GM12878 (cell line): ENCODE results near the gene COL25A1. TPM values are rescaled to one million over a fixed set of nuclear protein-coding genes. Genes with fewer than 3 reads are reported as not detected.

Experiments
- ATAC-seq: fragments of 200-7000 bp; cut with Tn5 transposase; 3 replicates; pipeline ENCODE4 v1.9.1; 2020; ENCODE audit warnings: mild to moderate bottlenecking, moderate library complexity
- BruUV-seq: library from RNA; stranded (reverse); fragments of 400-500 nt; replicated peaks from 2 replicates; lab custom pipeline; 2021; lab: Mats Ljungman, UMichigan
- CTCF ChIA-PET: fragments of 300-600 bp; sonication (Branson Sonifier 250); formaldehyde crosslinking; extraction: SDS; loops from one replicate; lab custom pipeline; 2021; ENCODE audit warnings: inconsistent platforms; lab: Yijun Ruan, JAX
- POLR2A ChIA-PET: fragments of 350-600 bp; formaldehyde crosslinking; extraction: SDS; loops from one replicate; lab custom pipeline; 2021; ENCODE audit warnings: inconsistent platforms; lab: Charles Lee
- RAD21 ChIA-PET: fragments of 300-600 bp; sonication (Branson Sonifier 250); formaldehyde crosslinking; loops from one replicate; lab custom pipeline; 2023; ENCODE audit warnings: antibody characterized with exemption; ENCODE audit not compliant: unreplicated experiment; lab: Charles Lee
- SMC1A ChIA-PET: fragments of 300-600 bp; sonication (Branson Sonifier 250); formaldehyde crosslinking; loops from one replicate; lab custom pipeline; 2023; ENCODE audit not compliant: unreplicated experiment, uncharacterized antibody; lab: Charles Lee
- DNase-seq: peaks from one replicate; pipeline ENCODE4 v3.0.0-alpha.2; 2011; ENCODE audit warnings: low read depth, low spot score
- FAIRE-seq: peaks from 3 replicates; lab custom pipeline; 2011; peaks lifted over from hg19 to GRCh38; lab: Jason Lieb, UNC
- H2AFZ ChIP-seq: 2 replicates; pipeline ENCODE4 v1.6.0; 2011; ENCODE audit warnings: low read depth, low read length, control low read depth; ENCODE audit not compliant: control insufficient read depth
- H3K27ac ChIP-seq: 2 replicates; pipeline ENCODE4 v1.5.1; 2011; ENCODE audit warnings: control low read depth; ENCODE audit not compliant: control insufficient read depth, insufficient read depth
- H3K27me3 ChIP-seq, 2 experiments: replicated peaks in 1 of 2; 2 replicates each; pipeline versions ENCODE4 v1.6.0 to v1.6.1; 2011; ENCODE audit warnings: low read length in 1 of 2; ENCODE audit not compliant: control insufficient read depth in 2 of 2, insufficient read depth in 2 of 2
- H3K36me3 ChIP-seq, 2 experiments: 2 replicates each; pipeline ENCODE4 v1.5.1; 2011; ENCODE audit warnings: low read length in 1 of 2; ENCODE audit not compliant: control insufficient read depth in 2 of 2, insufficient read depth in 2 of 2
- H3K4me1 ChIP-seq: 2 replicates; pipeline ENCODE4 v1.6.1; 2011; ENCODE audit warnings: mild to moderate bottlenecking, low read length, moderate library complexity, mixed read lengths; ENCODE audit not compliant: control insufficient read depth, insufficient read depth
- H3K4me2 ChIP-seq: 2 replicates; pipeline ENCODE4 v1.6.0; 2011; ENCODE audit warnings: control low read depth; ENCODE audit not compliant: control insufficient read depth, insufficient read depth
- H3K4me3 ChIP-seq: fragments of 200-600 bp; sonication (generic); 2 replicates; pipeline ENCODE4 v1.5.1; 2016
- H3K79me2 ChIP-seq: 2 replicates; pipeline ENCODE4 v1.6.0; 2011; ENCODE audit warnings: low read length; ENCODE audit not compliant: control insufficient read depth, insufficient read depth
- H3K9ac ChIP-seq: 2 replicates; pipeline ENCODE4 v1.8.0; 2011; ENCODE audit warnings: low read length, control low read depth, mixed read lengths; ENCODE audit not compliant: control insufficient read depth, insufficient read depth
- H3K9me3 ChIP-seq: replicated peaks from 3 replicates; pipeline ENCODE4 v1.5.1; 2011; ENCODE audit warnings: mild to moderate bottlenecking, low read length; ENCODE audit not compliant: control insufficient read depth, insufficient read depth
- H4K20me1 ChIP-seq: 2 replicates; pipeline ENCODE4 v1.6.0; 2011; ENCODE audit not compliant: control insufficient read depth, insufficient read depth
- BACH1 ChIP-seq: fragments of 450-650 bp; IDR thresholded peaks from 2 replicates; pipeline ENCODE4 v1.6.1; 2017; ENCODE audit warnings: mild to moderate bottlenecking, borderline replicate concordance
- MEF2A ChIP-seq: IDR thresholded peaks from 2 replicates; pipeline ENCODE4 v1.6.1; 2011; ENCODE audit warnings: low read depth, mild to moderate bottlenecking, low read length, moderate library complexity; ENCODE audit not compliant: insufficient read depth
- NFXL1 ChIP-seq: fragments of 450-650 bp; IDR thresholded peaks from 2 replicates; pipeline ENCODE4 v1.6.1; 2017; ENCODE audit warnings: antibody characterized with exemption, mild to moderate bottlenecking, borderline replicate concordance
- NR2F1 ChIP-seq: fragments of 450-650 bp; conservative IDR thresholded peaks from 2 replicates; pipeline ENCODE4 v1.6.1; 2017; ENCODE audit warnings: mild to moderate bottlenecking
- NRF1 ChIP-seq: conservative IDR thresholded peaks from 2 replicates; pipeline ENCODE4 v1.6.1; 2011; ENCODE audit warnings: mild to moderate bottlenecking, low read depth, low read length, improper control_type of control experiment
- PAX5 ChIP-seq: IDR thresholded peaks from 2 replicates; pipeline ENCODE4 v1.6.1; 2011; ENCODE audit warnings: low read depth, low read length, borderline replicate concordance
- in situ Hi-C: fragments of 300-500 bp; cut with MboI; formaldehyde crosslinking; loops from 9 replicates; pipeline ENCODE4 v1.14.3; 2018; ENCODE audit warnings: mixed read lengths
- intact Hi-C: fragments of 100-400 bp; cut with micrococcal nuclease; formaldehyde crosslinking; loops from one replicate; pipeline ENCODE4 v1.14.2; 2022; ENCODE audit not compliant: unreplicated experiment
- polyA plus RNA-seq, 11 experiments: library from polyadenylated mRNA; depleted of rRNA in 4 of 11; unstranded in 6 of 11; stranded (reverse) in 5 of 11; fragments of >200 nt; fragmentation: Nextera tagmentation in 4 of 11; fragmentation: Illumina TruSeq in 1 of 11; extraction: Ambion mirVana in 4 of 11; extraction: Trizol in 1 of 11; gene quantifications; 1 replicate in 1 of 11; 2 replicates in 10 of 11; pipeline versions ENCODE4 v1.2.1 to v1.2.3, GENCODE V29; 2011 to 2016; ENCODE audit warnings: inconsistent platforms in 2 of 11, missing spikeins in 2 of 11, low read depth in 1 of 11
- total RNA-seq, 4 experiments: library from RNA; depleted of rRNA in 3 of 4; stranded (reverse); fragments of >200 nt in 3 of 4; fragmentation: Illumina TruSeq in 1 of 4; extraction: Trizol in 1 of 4; gene quantifications; 2 replicates each; pipeline versions ENCODE4 v1.2.1 to v1.2.3, GENCODE V29; 2013 to 2021
- TF ChIP-seq, protein P1 (sequence below): fragments of 450-650 bp; IDR thresholded peaks from 2 replicates; pipeline ENCODE4 v1.6.1; 2018; ENCODE audit warnings: borderline replicate concordance, mild to moderate bottlenecking; ENCODE audit not compliant: partially characterized antibody
- TF ChIP-seq, protein P2 (sequence below): fragments of 450-650 bp; IDR thresholded peaks from 2 replicates; pipeline ENCODE4 v1.6.1; 2016; ENCODE audit warnings: mild to moderate bottlenecking

The COL25A1 gene
- total and polyA plus RNA-seq, 10 of the 15 experiments (the other 5 are each of a cell fraction or from before 2014, with no cell fraction given): 0.01 to 0.26 (median 0.12) TPM; not detected in 6

DNA sequence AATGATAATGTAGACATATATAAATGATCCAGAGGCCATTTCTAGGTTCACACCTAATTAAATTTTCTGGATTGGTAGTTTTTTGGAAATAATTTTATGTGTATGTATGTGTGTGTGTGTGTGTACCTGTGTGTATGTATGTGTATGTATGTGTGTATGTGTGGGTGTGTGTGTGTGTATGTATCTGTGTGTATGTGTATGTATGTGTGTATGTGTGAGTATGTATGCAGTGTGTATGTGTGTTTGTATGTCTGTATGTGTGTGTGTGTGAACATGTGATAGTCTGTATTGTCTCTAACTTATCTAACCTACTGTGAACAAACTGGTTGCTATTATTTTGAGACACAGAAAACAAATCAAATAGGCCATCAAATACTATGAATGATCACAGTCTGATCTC is 152.6 kb downstream of the COL25A1 start:
- RAD21 ChIA-PET: no interaction called here

More for the DNA sequence above, 152.6 kb downstream of the COL25A1 start:
- no peaks in the 10 kb centered on the region for H3K9me3 ChIP-seq
- ChIA-PET SMC1A (interaction anchor here (1.2 kb wide), 1 partner anchor 144 kb away, joined by 5 read pairs; no protein-coding TSS in a partner anchor), CTCF (interaction anchor here (1.2 to 1.4 kb wide), 2 partner anchors 27 to 145 kb away, joined by 3 read pairs; no protein-coding TSS in a partner anchor), POLR2A (no interaction called here)
- H3K36me3 ChIP-seq: no peaks in the 10 kb centered on the region
- no peak for TF ChIP-seq BACH1
- TF ChIP-seq NRF1: no peak
- TF ChIP-seq NFXL1: no peak
- TF ChIP-seq, protein P1, sequence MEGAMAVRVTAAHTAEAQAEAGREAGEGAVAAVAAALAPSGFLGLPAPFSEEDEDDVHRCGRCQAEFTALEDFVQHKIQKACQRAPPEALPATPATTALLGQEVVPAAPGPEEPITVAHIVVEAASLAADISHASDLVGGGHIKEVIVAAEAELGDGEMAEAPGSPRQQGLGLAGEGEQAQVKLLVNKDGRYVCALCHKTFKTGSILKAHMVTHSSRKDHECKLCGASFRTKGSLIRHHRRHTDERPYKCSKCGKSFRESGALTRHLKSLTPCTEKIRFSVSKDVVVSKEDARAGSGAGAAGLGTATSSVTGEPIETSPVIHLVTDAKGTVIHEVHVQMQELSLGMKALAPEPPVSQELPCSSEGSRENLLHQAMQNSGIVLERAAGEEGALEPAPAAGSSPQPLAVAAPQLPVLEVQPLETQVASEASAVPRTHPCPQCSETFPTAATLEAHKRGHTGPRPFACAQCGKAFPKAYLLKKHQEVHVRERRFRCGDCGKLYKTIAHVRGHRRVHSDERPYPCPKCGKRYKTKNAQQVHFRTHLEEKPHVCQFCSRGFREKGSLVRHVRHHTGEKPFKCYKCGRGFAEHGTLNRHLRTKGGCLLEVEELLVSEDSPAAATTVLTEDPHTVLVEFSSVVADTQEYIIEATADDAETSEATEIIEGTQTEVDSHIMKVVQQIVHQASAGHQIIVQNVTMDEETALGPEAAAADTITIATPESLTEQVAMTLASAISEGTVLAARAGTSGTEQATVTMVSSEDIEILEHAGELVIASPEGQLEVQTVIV: no peak
- TF ChIP-seq NR2F1: no peak
- no peak for TF ChIP-seq PAX5
- TF ChIP-seq MEF2A: no peak
- TF ChIP-seq, protein P2, sequence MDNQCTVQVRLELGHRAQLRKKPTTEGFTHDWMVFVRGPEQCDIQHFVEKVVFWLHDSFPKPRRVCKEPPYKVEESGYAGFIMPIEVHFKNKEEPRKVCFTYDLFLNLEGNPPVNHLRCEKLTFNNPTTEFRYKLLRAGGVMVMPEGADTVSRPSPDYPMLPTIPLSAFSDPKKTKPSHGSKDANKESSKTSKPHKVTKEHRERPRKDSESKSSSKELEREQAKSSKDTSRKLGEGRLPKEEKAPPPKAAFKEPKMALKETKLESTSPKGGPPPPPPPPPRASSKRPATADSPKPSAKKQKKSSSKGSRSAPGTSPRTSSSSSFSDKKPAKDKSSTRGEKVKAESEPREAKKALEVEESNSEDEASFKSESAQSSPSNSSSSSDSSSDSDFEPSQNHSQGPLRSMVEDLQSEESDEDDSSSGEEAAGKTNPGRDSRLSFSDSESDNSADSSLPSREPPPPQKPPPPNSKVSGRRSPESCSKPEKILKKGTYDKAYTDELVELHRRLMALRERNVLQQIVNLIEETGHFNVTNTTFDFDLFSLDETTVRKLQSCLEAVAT: no peak
- no peak overlapping the region for H3K27ac ChIP-seq
- FAIRE-seq (no peak), ATAC-seq (no peak), DNase-seq (no peak)
- no peak overlapping the region for H2AFZ ChIP-seq
- no peak overlapping the region for H3K4me2 ChIP-seq
- no peaks in the 10 kb centered on the region for H4K20me1 ChIP-seq
- no peaks in the 10 kb centered on the region for H3K27me3 ChIP-seq
- no peaks in the 10 kb centered on the region for H3K79me2 ChIP-seq
- H3K4me1 ChIP-seq: no peaks in the 10 kb centered on the region
- intact Hi-C loops (no loop called here), in situ Hi-C loops (no loop called here)
- BruUV-seq: no TSS peak
- no peak overlapping the region for H3K4me3 ChIP-seq
- no peak overlapping the region for H3K9ac ChIP-seq
